NCI-H187 (cell line): Measurements from ENCODE around the gene LLCFC1.

Experiments
- DNase-seq, 2 experiments: peaks; one replicate each; lab custom pipeline; 2025; lab: John Stamatoyannopoulos, UW

Gene LLCFC1

GRCh38 chr7:142910481-142910880, 28.8 kb upstream of the LLCFC1 start:
- DNase-seq: no peak

- DNase-seq: no peak
Measured at GRCh38 chr7:142913051-142913450, 26.2 kb upstream of the LLCFC1 start.

- no peak for DNase-seq
Measured at GRCh38 chr7:142913566-142913965, 25.7 kb upstream of the LLCFC1 start.

GRCh38 chr7:142914121-142914520, 25.2 kb upstream of the LLCFC1 start:
- DNase-seq: no peak

GRCh38 chr7:142915315-142915714, 24.0 kb upstream of the LLCFC1 start:
- DNase-seq: no peak

GRCh38 chr7:142916508-142916907, 22.8 kb upstream of the LLCFC1 start:
- no peak for DNase-seq

GRCh38 chr7:142917447-142917846, 21.8 kb upstream of the LLCFC1 start:
- no peak for DNase-seq

GRCh38 chr7:142918901-142919300, 20.4 kb upstream of the LLCFC1 start:
- no peak for DNase-seq

GRCh38 chr7:142919656-142920055, 19.6 kb upstream of the LLCFC1 start:
- no peak for DNase-seq

- DNase-seq: no peak
Measured at GRCh38 chr7:142923391-142923790, 15.9 kb upstream of the LLCFC1 start.

GRCh38 chr7:142925413-142925812, 13.9 kb upstream of the LLCFC1 start:
- DNase-seq: no peak

GRCh38 chr7:142927085-142927745, 12.1 kb upstream of the LLCFC1 start:
- DNase-seq: no peak

GRCh38 chr7:142927949-142928348, 11.3 kb upstream of the LLCFC1 start:
- no peak for DNase-seq

GRCh38 chr7:142930126-142930730, 9.1 kb upstream of the LLCFC1 start:
- DNase-seq: no peak

GRCh38 chr7:142932386-142933091, 6.7 kb upstream of the LLCFC1 start:
- DNase-seq: no peak

- no peak for DNase-seq
Measured at GRCh38 chr7:142933092-142933475, 6.2 kb upstream of the LLCFC1 start.

- no peak for DNase-seq
Measured at GRCh38 chr7:142933624-142934023, 5.7 kb upstream of the LLCFC1 start, which contains the start of gene TRPV5. TRPV5 (minus strand) TSS chr7:142933746; CDS start chr7:142933459, 287 bp downstream.

- no peak for DNase-seq
Measured at GRCh38 chr7:142934056-142934455, 5.2 kb upstream of the LLCFC1 start.

GRCh38 chr7:142935941-142936565, 3.2 kb upstream of the LLCFC1 start:
- no peak for DNase-seq

GRCh38 chr7:142938611-142939010, 673 bp upstream of the LLCFC1 start:
- DNase-seq: no peak

- no peak for DNase-seq
Measured at GRCh38 chr7:142940966-142941535, 1.8 kb downstream of the LLCFC1 start.

- DNase-seq: no peak
Measured at GRCh38 chr7:142941541-142941940, 2.3 kb downstream of the LLCFC1 start.
